HG02623 (cell line): ENCODE data around the gene NTMT1.
"Not testable (repeated sequence)": the region's sequence is repeated elsewhere in the genome, so short reads cannot be mapped to it uniquely, and the experiment has no call there.

Source experiments
- ATAC-seq: cut with Tn5 transposase; IDR thresholded peaks from one replicate; pipeline ENCODE4 v1.9.1; 2021; ENCODE audit warnings: moderate library complexity; ENCODE audit not compliant: unreplicated experiment

Gene NTMT1

DNA sequence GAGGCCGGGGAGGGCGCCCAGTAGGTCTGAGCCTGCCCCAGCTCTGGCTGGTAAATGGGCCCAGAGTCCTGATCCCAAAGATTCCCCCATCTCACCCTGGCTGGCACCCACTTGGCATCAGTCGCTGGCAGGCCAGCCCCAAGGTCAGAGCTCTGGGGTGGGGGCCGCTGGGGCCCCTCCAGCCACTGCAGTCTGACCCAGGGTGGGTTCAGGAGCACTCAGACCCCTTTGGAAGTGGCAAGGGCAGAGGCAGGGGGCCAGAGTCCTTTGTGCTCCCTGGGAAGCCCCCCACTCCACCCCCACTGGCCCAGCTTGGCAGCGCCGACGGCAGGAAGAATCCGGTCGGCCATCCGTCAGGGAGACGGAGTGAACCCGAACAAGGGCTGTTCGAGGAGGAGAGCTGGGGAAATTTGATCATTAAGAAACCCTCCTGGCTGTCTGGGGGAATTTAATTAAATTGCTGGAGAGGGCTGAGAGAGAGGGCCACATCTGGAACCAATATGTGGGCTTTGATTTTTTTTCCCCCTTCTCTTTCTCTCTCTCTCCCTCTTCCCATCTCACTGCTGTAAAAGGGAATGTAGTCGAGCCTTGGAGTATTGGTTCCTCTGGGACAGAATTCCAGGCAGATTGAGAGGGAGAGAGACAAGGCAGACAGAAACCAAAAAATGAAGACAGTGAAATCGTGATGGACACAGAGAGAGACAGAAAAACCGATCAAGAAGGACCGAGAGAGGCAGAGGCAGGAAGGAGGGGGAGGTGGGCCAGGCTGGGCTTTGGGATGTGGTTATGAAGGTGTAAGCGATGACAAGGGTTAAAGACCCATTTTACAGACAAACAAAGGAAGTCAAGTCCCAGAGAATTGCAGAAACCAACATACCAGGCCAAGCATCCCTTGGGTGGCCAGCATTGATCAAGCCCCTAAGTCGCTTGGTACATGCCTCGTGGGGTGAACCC is 24.0 kb downstream of the NTMT1 start:
- ATAC-seq, result no peak

DNA sequence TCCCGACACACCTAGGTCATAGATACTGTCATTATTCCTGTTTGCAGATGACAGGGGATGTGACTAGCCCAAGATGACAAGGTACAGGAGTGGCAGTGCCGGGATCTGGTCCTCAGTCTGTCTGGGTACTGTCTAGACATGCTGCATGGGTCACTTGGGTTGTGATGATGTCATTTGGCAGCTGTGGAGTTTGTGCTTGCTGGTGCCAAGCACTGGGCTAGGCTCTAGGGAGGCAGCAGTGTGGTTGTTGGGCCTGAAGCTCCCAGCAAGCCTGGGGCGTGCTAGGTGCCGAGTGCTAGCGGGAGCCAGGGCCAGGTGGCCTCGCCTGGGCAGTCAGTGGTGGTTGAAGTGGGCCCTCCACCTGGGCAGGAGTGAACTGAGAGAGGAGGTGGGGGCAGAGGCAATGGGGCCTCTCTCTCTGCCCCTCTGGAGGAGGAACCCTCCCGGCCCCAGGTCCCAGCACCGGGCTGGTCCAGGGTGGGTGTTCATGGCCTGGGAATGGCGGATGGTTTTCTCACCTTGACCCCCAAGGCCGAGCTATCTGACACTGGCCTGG is 24.8 kb downstream of the NTMT1 start:
- no peak for ATAC-seq

DNA sequence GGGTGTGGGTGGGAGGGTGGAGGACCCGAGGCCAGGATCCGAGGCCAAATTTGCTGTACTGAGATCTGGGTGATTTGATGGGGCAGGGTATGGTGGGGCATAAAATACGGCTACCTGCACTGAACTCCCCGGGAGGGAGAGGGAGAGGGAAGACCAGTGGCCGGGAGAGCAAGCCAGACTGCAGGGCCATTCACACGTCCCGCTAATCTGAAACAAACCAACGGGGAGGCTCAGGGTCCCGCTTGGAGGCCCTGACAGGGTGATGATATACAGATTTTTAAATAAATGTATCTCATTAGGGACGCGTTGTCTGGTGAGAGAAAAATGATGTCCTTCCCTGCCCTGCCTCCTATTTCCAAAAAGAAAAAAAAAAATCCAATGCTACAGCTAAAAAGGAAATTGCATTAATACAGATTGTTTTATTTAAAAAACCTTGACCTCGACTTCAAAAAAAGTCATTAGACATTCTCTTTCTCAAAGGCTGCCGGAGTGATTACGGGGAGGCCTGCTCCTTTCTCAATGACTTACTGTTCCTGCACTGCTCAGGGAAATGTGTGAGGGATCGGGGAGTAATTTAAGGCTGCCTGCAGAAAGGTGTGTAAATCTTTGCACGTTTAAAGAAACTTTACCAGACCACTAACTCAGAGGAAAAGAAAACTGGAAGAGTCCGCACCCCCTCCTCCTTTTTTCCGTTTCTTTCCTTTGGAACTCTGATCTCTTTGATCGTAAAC is 28.0 kb downstream of the NTMT1 start:
- ATAC-seq, result no peak

DNA sequence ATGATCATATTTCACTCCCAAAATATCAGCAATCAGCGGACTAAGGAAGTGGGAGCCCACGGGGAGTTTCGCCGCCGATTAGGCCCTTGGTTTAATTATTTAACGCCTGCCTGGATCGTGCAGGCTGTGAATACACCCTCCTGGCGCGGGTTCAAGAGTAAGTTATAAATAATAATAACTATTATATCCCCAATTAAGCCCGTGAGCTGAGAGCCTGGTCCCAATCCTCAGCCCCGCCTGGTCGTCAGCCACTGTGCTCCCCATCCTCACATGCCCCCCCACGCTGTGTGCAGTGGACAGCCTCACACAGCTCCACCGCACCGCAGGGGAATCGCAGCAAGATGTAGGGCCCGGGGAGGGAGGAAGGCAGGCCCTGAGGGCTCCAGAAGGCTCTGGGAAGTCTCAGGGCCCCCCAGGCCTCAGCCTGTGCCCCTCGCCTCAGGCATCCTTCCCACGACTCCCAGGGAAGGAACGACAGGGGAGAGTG is 28.6 kb downstream of the NTMT1 start:
- no peak for ATAC-seq

DNA sequence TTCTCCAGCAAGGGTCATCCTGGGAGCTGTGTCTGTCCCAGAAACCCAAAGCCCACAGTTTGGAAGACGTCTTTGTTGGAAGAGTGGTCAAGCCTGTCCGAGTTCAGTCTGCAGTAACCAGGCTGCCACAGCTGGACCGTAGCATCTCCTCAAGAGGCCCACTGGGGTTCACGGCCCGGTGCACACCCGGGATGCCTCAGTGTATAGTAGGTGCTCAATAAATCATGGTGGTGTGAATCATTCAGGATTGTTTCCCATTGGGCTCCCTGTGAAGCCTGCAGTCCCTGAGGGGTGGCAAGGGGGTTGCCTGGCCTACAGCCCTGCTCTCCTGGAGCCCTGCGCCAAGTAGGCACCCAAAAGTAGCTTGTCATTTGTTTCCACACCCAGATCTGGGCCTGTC is 29.2 kb downstream of the NTMT1 start:
- ATAC-seq, result no peak

DNA sequence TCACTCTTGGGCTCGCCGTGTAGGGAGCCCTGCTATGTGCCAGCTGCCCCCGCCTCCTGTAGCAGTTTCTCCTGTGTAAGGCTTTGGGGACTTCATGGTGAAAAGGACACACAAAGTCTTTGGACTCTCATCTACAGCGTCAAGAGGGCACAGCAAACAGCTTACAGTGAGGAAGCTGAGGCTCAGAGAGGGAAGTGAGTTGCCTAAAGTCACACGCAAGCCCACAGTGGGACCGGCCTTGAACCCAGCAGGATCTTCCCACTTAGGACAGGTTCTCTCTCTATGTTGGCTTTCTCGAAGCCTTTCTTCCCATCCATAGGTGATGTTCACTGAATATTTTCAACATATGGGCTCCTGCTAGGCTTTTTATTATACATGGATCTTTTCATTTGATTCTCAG is 29.7 kb downstream of the NTMT1 start:
- no peak for ATAC-seq

DNA sequence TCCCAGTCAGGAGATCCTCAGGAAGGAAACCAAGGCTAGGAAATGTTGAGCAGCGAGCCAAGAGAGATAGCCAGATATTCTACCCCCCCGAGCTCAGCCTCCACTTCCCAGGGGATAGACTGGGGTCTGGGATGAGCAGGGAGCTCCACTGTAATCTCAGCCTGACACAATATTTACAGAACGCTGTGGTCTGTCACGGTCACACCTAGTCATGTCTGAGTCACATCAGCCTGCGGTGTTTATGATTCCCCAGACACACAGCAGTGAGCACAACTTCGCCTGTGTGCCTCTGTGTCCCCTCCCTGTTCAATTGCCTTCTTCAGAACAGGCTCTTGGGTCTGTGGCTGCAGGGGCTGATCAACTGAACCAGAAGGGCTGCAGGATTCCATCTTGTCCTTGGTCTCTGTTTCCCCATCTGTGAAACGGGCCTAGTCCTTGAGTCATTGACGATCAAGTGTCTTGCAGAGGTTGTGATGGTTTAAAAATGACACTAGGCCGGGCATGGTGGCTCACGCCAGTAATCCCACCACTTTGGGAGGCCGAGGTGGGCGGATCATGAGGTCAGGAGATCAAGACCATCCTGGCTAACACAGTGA is 30.9 kb downstream of the NTMT1 start:
- ATAC-seq, result no peak

DNA sequence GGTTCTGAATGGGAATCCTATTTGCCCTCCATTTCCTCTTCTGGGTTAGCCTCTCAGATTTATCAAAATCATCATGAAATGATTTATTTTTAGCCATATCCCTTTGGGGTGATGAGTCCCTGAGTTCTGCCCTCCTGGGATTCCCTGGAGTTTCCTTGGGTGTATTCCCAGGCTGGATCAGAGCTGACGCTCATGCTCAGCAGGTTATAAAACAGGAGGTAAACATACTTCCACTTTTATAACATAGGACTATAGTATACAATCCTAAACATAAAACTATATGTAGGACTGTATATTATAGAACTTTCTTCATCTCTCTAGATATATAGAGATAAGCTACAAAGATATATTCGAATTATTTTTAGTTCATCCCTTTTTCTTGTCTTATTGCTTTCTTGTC is 35.1 kb downstream of the NTMT1 start:
- no peak for ATAC-seq

DNA sequence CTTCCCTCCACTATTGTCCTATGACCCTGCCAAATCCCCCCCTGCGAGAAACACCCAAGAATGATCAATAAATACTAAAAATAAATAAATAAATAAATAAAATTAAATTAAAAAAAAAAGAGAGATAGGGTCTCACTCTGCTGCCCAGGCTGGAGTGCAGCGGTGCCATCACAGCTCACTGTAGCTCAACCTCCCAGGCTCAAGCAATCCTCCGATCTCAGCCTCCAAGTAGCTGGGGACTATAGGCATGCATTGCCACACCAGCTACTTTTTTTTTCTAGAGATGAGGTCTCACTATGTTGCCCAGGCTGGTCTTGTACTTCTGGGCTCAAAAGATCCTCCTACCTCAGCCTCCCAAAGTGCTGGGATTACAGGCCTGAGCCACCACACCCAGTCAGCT is 36.3 kb downstream of the NTMT1 start:
- ATAC-seq, result not testable (repeated sequence)

DNA sequence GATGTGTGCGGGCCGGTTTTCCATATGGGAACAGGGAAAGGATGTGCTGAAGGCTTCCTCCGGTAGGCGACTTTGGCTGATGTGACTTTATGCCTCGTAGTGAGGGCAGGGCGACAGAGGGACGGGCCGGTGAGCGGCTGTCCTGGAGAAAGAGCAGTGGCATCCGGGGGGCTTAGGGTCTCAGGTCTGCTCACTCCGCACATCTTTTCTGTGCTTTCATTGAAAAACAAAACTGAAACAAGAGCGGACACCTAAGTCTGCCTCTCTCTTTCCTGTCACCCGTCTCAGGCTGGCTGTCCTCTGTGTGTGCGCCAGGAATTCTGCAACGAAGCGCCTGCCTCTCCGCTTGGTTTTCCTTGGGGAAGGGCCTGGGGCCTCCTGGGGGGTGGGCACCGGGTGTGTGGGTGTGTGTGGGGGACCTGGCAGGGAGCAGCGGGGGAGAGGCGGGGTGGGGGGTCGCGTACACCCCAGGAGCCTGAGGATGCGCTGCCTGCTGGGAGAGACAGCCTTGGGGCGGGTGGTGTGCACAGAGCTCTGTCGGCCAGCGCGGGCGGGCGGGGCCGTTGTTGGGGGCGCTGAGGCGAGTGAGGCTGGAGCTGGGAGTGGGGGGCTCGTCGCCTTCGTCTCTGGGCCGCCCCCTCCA is 38.9 kb downstream of the NTMT1 start:
- no peak for ATAC-seq

DNA sequence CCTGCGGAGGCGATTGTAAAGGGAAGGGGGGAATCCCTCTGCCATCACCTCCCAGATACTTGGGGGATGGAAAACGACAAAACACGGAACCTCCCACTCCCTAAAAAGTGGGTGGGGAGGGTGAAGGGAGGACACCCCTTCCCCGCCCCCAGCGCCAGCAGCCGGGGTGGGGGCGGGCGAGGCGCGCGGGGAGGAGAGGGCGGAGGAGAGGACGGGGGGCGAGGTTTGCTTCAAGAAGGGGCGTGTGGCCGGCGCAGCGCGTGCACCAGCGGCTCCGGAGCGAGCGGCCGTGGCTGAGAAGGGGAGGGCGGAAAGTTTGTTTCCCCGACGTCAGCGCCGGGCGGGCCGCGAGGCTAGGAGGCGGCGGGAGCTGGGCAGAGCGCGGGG is 39.4 kb downstream of the NTMT1 start, which contains the start of gene PRRX2:
TSS of gene PRRX2 (plus strand) at position 259 of the 387 bp plus-strand sequence. CDS start 221 bp downstream, outside the sequence.
- no peak for ATAC-seq

DNA sequence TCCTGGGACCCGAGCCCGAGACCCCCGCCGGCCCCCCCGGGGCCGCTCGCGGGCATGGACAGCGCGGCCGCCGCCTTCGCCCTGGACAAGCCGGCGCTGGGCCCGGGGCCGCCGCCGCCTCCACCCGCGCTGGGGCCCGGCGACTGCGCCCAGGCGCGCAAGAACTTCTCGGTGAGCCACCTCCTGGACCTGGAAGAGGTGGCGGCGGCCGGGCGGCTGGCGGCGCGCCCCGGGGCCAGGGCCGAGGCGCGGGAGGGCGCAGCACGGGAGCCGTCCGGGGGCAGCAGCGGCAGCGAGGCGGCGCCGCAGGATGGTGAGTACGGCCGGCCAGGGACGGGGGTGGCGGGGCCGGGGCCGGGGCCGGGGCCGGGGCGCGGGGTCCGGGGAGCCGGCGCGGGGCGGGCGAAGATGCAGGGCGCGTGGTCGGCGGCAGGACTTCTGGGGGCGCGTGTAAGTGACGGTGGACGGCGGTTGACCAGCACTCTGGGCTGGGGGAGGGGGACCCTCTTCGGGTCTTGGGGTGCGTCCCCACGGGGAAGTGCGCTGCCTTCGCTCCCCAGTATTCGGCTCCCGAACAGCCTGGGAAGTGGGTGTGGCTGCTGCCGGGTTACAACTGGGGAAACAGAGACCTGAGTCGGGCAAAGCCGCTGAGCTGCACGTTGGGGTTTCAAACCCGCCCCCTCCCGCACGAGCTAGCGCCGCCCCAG is 40.0 kb downstream of the NTMT1 start:
- no peak for ATAC-seq

DNA sequence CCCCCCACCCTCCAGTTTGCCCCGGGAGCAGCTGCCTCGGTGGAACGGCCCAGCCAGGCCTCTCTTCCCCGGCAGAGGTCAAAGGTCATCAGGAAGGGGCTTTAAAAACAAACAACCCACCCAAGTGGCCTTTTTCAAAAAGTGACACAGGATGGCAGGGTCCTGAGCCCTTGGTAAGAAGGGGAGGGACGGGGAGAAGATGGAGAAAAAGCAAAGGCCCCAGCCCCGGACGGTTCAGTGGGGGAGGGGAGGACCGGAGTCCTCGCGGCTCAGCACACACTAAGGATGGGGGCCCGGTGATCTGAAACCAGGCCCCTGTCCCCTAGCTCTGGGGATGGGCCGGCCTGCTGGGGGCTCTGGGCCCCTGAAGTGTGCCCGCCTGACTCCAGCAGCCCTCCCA is 40.6 kb downstream of the NTMT1 start:
- no peak for ATAC-seq

DNA sequence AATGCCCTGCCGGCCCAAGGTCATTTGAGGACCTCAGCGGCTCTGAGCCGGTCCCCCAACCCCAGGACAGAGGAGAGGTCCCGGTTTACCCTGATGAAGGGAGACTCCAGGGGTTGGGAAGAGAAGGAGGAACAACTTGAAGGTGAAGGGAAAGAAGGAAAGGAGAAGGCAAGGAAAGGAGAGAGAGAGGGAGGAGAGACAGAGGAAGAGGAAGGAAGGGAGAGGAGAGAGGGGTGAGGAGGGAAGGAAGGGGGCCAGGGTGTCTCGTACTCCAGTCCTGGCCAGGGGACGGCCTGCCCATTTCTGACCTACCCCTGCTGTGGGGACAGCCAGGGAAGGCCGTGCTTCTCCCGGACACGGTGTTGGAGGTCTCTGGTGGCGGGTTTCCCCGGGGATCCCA is 41.4 kb downstream of the NTMT1 start:
- ATAC-seq, result no peak

DNA sequence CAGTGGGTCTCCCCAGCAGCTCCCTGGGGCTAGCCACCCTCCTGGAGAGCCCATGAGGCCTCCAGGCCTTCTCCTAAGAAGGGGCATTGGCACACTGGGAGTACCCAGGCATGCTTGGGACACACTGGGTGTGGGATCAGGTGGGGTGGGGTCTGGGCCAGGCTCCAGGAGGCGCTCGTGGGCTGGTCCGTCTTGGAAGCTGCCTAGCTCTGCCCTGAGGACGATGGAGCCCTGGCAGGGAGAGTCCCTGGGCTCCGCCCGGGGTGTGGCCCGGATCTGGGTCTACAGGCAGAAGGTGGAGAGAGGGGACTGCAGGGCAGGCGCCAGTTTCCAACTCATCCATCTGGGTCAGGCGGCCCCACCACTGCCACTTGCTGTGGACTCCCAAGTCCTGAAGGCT is 41.9 kb downstream of the NTMT1 start:
- no peak for ATAC-seq

DNA sequence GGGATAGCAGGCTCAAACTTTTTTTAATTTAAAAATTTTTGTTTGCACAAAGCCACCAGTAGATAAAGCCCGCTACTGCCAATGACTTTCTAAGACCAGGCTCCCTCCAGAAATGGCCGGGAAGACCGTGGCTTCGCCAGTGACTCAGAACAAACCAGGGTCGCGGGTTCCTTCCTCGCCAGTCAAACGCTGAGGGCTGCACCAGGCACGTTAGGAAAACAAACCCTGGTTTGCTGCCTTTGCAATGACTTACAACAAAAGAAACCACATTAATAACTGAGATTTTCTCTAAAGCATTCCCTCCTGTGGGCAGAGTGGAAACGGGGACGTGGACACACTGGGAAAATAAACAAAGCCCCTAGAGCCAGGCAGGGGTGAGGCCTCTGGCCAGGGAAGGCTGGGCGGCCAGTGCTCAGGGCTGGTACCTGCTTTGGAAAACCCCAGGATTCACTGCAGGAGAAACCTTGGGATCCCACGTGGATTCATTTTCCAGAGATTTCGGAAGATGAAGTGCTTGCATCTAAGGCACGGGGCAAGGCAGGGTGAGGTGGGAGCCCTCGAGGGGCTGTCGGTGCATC is 43.3 kb downstream of the NTMT1 start:
- no peak for ATAC-seq

DNA sequence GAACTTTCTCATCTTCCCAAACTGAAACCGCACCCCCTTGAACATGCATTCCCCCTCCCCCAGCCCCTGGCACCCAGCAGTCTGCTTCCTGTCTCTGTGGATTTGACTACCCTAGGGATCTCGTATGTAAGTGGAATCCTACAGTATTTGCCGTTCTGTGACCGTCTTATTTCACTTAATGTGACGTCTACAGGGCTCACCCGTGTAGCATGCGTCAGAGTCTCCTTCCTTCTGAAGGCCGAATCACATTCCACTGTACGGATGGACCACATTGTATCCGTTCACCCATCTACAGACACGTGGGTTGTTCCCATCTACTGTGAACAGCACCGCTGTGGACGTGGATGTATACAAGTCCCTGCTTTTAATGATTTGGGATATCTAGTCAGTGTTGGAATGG is 44.0 kb downstream of the NTMT1 start:
- no peak for ATAC-seq

DNA sequence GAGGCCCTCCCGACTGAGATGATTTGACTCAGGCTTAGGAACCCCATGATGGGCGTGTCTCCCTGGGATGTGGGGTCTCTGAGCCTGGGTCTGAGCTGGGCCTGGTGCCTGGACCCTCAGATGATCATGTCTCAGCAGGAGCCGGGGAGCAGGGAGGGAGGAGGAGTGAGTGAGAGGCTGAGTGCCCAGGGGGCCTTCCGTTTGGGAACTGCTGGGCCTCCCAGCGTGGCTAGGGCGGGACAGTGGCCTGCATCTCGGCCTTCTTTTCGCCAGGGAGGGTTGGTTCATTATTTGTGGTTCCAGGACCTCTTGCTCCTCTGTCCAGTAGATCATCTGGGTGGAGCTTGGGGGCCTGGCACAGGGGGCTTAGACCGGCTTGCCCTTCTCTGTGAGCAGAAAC is 45.1 kb downstream of the NTMT1 start:
- no peak for ATAC-seq

DNA sequence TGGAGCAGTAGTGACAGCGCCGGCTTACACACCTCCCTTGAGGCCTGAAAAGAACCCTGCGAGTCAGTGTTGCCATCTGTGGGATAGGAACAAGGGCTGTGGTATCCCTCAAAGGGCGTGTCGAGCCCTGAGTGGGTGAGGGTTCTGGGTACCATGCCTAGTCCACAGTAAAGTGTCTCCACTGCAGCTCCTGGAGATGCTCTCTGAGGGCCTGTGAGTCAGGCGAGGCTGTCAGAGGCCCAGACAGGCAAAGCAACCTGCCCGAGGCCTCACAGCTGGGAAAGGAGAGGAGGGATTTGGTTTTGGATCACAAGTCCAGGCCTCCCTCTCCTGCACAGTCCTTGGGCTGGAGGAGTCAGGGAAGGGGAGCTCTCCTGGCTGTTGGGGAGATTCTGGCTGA is 45.6 kb downstream of the NTMT1 start:
- no peak for ATAC-seq

DNA sequence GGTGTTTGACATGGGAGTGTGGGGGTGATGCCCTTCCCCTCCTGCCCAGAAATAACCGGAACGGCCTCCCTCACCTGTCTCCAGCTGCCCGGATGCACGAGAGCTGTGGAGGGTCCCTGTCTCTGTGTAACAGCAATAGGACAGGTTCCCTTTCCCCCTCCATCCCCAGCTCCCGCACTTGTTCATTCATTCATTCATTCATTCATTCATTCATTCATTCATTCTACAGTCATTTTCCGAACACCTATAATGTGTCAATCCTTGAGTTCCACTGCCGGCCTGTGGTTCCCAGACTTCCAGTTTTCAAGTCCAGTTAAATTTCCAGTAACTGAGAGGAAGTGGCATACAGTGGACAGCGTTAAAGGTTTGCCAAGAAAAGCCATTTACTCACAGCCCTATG is 46.7 kb downstream of the NTMT1 start:
- no peak for ATAC-seq
